Neuronal stem cell (in vitro differentiated cells): ENCODE results near the gene ASTL.

Source experiments
- DNase-seq: peaks from one replicate; pipeline ENCODE4 v3.0.0-alpha.2; 2013; ENCODE audit warnings: low spot score
- H2AFZ ChIP-seq: one replicate; pipeline ENCODE4 v1.6.1; 2013; ENCODE audit warnings: mild to moderate bottlenecking, low read length, inconsistent platforms
- H2AK5ac ChIP-seq: 2 replicates; pipeline ENCODE4 v1.6.1; 2013; ENCODE audit warnings: low read depth, mild to moderate bottlenecking, inconsistent platforms, low read length, moderate library complexity, mixed read lengths
- H2BK120ac ChIP-seq: 2 replicates; pipeline ENCODE4 v1.6.1; 2013; ENCODE audit warnings: low read depth, mild to moderate bottlenecking, inconsistent platforms, low read length, moderate library complexity, mixed read lengths
- H2BK12ac ChIP-seq: one replicate; pipeline ENCODE4 v1.6.1; 2013; ENCODE audit warnings: low read length, inconsistent platforms
- H2BK15ac ChIP-seq: 2 replicates; pipeline ENCODE4 v1.6.1; 2013; ENCODE audit warnings: mild to moderate bottlenecking, low read length, inconsistent platforms, mixed read lengths
- H2BK5ac ChIP-seq: one replicate; pipeline ENCODE4 v1.6.1; 2013; ENCODE audit warnings: inconsistent platforms, mild to moderate bottlenecking, low read length, moderate library complexity
- H3K14ac ChIP-seq: one replicate; pipeline ENCODE4 v1.6.1; 2013; ENCODE audit warnings: low read length, inconsistent platforms
- H3K18ac ChIP-seq: 2 replicates; pipeline ENCODE4 v1.6.1; 2013; ENCODE audit warnings: low read length, inconsistent platforms
- H3K23ac ChIP-seq: 2 replicates; pipeline ENCODE4 v1.6.1; 2013; ENCODE audit warnings: low read depth, mild to moderate bottlenecking, mixed read lengths, low read length, inconsistent platforms; ENCODE audit not compliant: poor library complexity
- H3K27ac ChIP-seq: replicated peaks from 3 replicates; pipeline ENCODE4 v1.5.1; 2013; ENCODE audit warnings: low read length, inconsistent platforms
- H3K27me3 ChIP-seq, 3 experiments: 2 replicates each; pipeline ENCODE4 v1.6.1; 2013; ENCODE audit warnings: low read length in 3 of 3, mild to moderate bottlenecking in 2 of 3, inconsistent platforms in 1 of 3, low read depth in 1 of 3, mixed read lengths in 1 of 3, moderate library complexity in 1 of 3; ENCODE audit not compliant: control insufficient read depth in 3 of 3, insufficient read depth in 3 of 3
- H3K36me3 ChIP-seq, 2 donors: replicated peaks in 1 of 2; 2 replicates each; pipeline ENCODE4 v1.6.1; 2013; ENCODE audit warnings: low read length in 2 of 2; ENCODE audit not compliant: control insufficient read depth in 2 of 2, insufficient read depth in 2 of 2
- H3K4ac ChIP-seq: 2 replicates; pipeline ENCODE4 v1.6.1; 2013; ENCODE audit warnings: inconsistent platforms, mild to moderate bottlenecking, low read length, moderate library complexity
- H3K4me1 ChIP-seq, 2 donors: 1 replicate in 1 of 2; 2 replicates in 1 of 2; pipeline ENCODE4 v1.6.1; 2013; ENCODE audit warnings: low read length in 2 of 2, low read depth in 1 of 2; ENCODE audit not compliant: control insufficient read depth in 2 of 2, insufficient read depth in 1 of 2
- H3K4me2 ChIP-seq: one replicate; pipeline ENCODE4 v1.6.1; 2013; ENCODE audit warnings: mild to moderate bottlenecking, low read length, inconsistent platforms; ENCODE audit not compliant: insufficient read depth, poor library complexity, severe bottlenecking
- H3K4me3 ChIP-seq, 2 donors: 2 replicates each; pipeline ENCODE4 v1.5.1; 2013; ENCODE audit warnings: low read length in 2 of 2, mild to moderate bottlenecking in 2 of 2, inconsistent platforms in 1 of 2, moderate library complexity in 1 of 2
- H3K79me1 ChIP-seq: one replicate; pipeline ENCODE4 v1.6.1; 2013; ENCODE audit warnings: low read depth, mild to moderate bottlenecking, inconsistent platforms, low read length, moderate library complexity
- H3K9ac ChIP-seq: one replicate; pipeline ENCODE4 v1.6.1; 2013; ENCODE audit warnings: mild to moderate bottlenecking, low read depth, low read length, inconsistent platforms; ENCODE audit not compliant: poor library complexity
- H3K9me3 ChIP-seq, 2 donors: replicated peaks in 1 of 2; 2 replicates each; pipeline versions ENCODE3 to v1.6.1; 2013; ENCODE audit warnings: low read length in 2 of 2, mild to moderate bottlenecking in 2 of 2, inconsistent platforms in 1 of 2, low read depth in 1 of 2, mixed read lengths in 1 of 2, moderate library complexity in 1 of 2; ENCODE audit not compliant: control insufficient read depth in 2 of 2, insufficient read depth in 1 of 2
- H4K8ac ChIP-seq: one replicate; pipeline ENCODE4 v1.6.1; 2013; ENCODE audit warnings: low read depth, mild to moderate bottlenecking, inconsistent platforms, low read length, moderate library complexity
- H4K91ac ChIP-seq: one replicate; pipeline ENCODE4 v1.6.1; 2013; ENCODE audit warnings: low read length, low read depth, mild to moderate bottlenecking, inconsistent platforms; ENCODE audit not compliant: poor library complexity
- WGBS, 2 donors: extraction: QIAGEN DNeasy Blood & Tissue Kit; methylation state at CpG; one replicate each; pipeline ENCODE4 v1.1.7; 2013; ENCODE audit warnings: missing lambda C conversion rate in 2 of 2, mixed read lengths in 1 of 2; ENCODE audit not compliant: insufficient read length in 2 of 2, insufficient replicate concordance in 1 of 2; ENCODE audit errors: extremely low coverage in 2 of 2; 5-methylcytosine and 5-hydroxymethylcytosine counted together

Gene ASTL

DNA sequence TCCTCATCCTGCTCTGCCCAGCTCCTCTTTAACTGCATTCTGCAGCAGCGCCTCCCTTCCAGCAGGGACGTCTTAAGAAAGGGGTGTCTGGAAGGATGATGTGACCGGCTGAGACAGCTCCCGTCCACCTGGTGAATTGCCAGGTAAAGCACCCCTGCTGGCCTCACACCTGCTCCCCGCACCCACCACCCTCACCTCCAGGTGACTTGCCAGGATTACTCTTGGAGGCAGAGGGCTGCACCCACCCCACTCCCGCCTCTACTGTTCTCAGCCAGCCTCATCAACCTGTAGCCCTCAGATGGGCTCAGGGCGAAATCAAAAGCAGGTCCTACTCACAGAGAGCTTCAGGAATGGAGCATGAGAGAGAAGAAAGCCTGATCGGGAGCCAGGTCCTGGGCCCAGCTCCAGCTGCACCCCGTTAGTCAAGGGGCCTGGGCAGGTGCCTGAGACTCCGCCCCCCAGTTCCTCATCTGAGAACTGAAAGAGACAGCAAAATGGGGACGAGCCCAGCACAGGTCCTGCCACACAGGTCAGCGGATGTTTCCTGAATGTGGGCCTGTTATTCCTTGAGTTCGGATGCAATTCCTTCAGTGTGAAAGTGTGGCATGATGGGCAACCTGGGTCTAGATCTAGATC, 27.6 kb downstream of the ASTL start:
- H3K14ac ChIP-seq: no peak overlapping the region
- H2BK5ac ChIP-seq: peak overlapping the region; percentile 19
- peaks cover 7% of the 10 kb centered on the region for H3K79me1 ChIP-seq
- no peak overlapping the region for H4K91ac ChIP-seq
- H3K27ac ChIP-seq: no peak overlapping the region
- H3K18ac ChIP-seq: peak overlapping the region; percentile 53
- H3K23ac ChIP-seq: no peak overlapping the region
- H3K27me3 ChIP-seq: peaks cover 2 to 28% (median 2%) of the 10 kb centered on the region in 3 experiments
- H3K9me3 ChIP-seq: peaks cover 10 to 13% of the 10 kb centered on the region in 2 donors
- H3K4me2 ChIP-seq: no peak overlapping the region
- no peak overlapping the region for H3K9ac ChIP-seq
- H2BK12ac ChIP-seq: no peak overlapping the region
- peak overlapping the region; percentile 79 for H2BK15ac ChIP-seq
- H2BK120ac ChIP-seq: no peak overlapping the region
- no peak overlapping the region for H3K4ac ChIP-seq
- H3K4me3 ChIP-seq: no peak overlapping the region
- no peaks in the 10 kb centered on the region for H3K36me3 ChIP-seq
- H4K8ac ChIP-seq: no peak overlapping the region
- peaks cover 12 to 21% of the 10 kb centered on the region in 2 donors for H3K4me1 ChIP-seq
- peak overlapping the region; percentile 85 for H2AK5ac ChIP-seq
- H2AFZ ChIP-seq: no peak overlapping the region
- DNase-seq: no peak
- no CpG with 5 or more reads among the region's 13 CpGs for WGBS, 2 donors

DNA sequence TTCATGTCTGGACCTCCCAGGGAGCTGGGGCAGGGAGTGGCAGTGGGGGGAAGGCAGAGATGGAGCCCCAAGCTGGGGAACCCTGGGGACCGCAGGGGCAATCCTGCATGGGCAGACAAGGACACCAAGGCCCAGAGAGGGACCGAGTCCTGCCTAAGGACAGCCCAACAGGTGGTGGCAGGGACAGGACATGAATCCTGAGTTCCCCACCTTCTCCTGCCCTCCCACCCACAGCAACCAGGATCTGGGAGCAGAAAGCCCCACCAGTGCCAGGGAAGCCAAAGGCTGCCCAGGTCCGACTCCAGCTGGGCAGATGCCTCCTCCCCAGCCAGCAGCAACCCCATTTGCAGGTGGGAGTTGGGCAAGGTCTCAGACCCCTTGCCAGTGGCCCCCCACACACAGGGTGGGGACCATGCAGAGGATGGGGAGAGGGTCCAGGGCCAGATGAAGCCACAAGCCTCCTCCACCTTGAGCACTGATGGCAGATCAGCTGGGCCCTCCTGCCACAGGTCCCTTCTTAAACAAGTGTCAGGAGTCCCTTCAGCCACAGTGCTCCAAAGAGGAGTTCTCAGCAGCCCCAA, 28.3 kb downstream of the ASTL start:
- Histone ChIP-seq H3K27ac (no peak overlapping the region), H3K14ac (no peak overlapping the region), H4K8ac (no peak overlapping the region), H2BK12ac (peak overlapping the region; percentile 2), H3K4me1 (peaks cover 12 to 19% of the 10 kb centered on the region in 2 donors), H2BK5ac (peak overlapping the region; percentile 19), H2BK120ac (peak overlapping the region; percentile 9), H3K4me3 (no peak overlapping the region), H3K4ac (no peak overlapping the region), H3K23ac (peak overlapping the region; percentile 11), H2AK5ac (peak overlapping the region; percentile 85), H3K9me3 (peaks cover 8 to 11% of the 10 kb centered on the region in 2 donors), H3K27me3 (peaks cover 0 to 21% (median 0%) of the 10 kb centered on the region in 3 experiments), H2AFZ (no peak overlapping the region), H3K4me2 (no peak overlapping the region), H3K18ac (peak overlapping the region; percentile 62), H3K36me3 (no peaks in the 10 kb centered on the region), H4K91ac (no peak overlapping the region), H3K79me1 (peaks cover 2% of the 10 kb centered on the region), H3K9ac (no peak overlapping the region), H2BK15ac (peak overlapping the region; percentile 79)
- no peak for DNase-seq
- WGBS, 2 donors: no CpG with 5 or more reads among the region's 3 CpGs

DNA sequence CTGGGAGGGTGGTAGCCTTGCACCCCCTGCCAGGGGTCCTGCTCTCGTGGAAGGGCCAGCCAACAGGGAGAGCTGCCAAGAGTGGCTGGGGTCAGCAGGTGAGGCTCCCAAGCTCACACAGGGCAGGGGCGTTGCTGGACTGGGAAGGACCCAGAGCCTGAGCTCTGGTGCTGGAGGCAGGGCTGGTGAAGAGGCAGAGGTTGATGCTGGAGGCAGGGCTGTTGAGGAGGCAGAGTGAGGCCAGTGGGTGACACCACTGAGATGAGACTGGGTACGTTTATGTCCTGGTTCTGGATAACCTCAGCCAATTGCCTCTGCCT, 29.0 kb downstream of the ASTL start:
- Histone ChIP-seq H3K4me3 (no peak overlapping the region), H2BK12ac (peak overlapping the region; percentile 11), H2AK5ac (peak overlapping the region; percentile 72), H2BK5ac (peak overlapping the region; percentile 76), H3K27me3 (peaks cover 0 to 14% (median 0%) of the 10 kb centered on the region in 3 experiments), H3K27ac (peak overlapping the region; percentile 11), H3K14ac (peak overlapping the region; percentile 26), H3K36me3 (no peaks in the 10 kb centered on the region), H4K91ac (peak overlapping the region; percentile 47), H3K23ac (peak overlapping the region; percentile 40), H3K9me3 (peaks cover 9 to 12% of the 10 kb centered on the region in 2 donors), H2AFZ (peak overlapping the region; percentile 96), H3K18ac (peak overlapping the region; percentile 91), H3K79me1 (no peaks in the 10 kb centered on the region), H3K4me2 (no peak overlapping the region), H2BK120ac (peak overlapping the region; percentile 73), H4K8ac (no peak overlapping the region), H3K4ac (peak overlapping the region; percentile 2), H2BK15ac (peak overlapping the region; percentile 8), H3K4me1 (peaks cover 12 to 19% of the 10 kb centered on the region in 2 donors), H3K9ac (peak overlapping the region; percentile 32)
- WGBS, 2 donors: no CpG with 5 or more reads among the region's 3 CpGs
- DNase-seq: no peak

DNA sequence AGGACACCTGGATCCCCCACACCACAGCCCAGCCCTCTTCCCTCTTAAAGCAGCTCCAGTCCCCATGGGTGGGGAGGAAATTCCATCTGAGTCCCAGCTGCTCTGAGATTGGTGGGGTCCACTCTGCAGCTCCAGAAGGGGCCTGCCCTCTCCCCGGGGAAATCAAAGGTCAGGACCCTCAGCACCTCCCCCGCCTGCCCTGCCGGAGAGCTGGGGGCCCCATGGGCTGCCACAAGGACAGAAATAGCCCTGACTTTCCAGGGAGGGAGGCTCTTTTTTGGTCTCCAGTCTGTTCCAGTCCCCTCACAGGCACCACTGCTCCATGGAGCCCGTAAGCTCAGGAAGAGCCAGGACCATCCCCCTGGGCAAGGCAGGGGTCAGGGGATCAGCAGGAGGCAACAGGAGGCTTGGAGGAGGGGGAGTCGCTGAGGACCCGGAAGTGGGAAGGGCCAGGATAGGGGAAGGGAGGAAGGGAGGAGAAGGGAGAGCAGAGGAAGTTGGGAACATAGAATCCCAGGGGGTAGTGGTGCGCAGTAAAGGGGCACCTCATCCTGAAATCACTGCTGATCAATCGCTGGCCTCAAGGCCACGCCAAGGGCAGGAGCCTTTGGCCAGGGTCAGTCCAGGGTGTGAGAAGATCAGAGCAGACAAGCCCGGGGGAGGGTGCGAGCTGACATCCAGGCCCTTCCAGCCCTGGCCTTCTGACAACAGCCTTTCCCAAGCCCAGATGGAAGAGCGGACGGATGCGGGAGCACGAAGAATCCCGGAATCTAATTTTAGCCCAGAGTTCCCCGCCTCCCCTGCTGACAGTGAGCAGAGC, 29.6 kb downstream of the ASTL start:
- peak overlapping the region; percentile 56 for H3K14ac ChIP-seq
- H3K4me3 ChIP-seq: no peak overlapping the region
- peak overlapping the region; percentile 86 for H4K8ac ChIP-seq
- H3K36me3 ChIP-seq: no peaks in the 10 kb centered on the region
- H3K9me3 ChIP-seq: peaks cover 9 to 12% of the 10 kb centered on the region in 2 donors
- peak overlapping the region; percentile 2 for H3K4ac ChIP-seq
- H3K18ac ChIP-seq: peak overlapping the region; percentile 91
- peak overlapping the region; percentile 96 for H2AFZ ChIP-seq
- H2AK5ac ChIP-seq: peak overlapping the region; percentile 72
- peak overlapping the region; percentile 73 for H2BK120ac ChIP-seq
- H3K27ac ChIP-seq: peak overlapping the region; percentile 42
- H2BK12ac ChIP-seq: peak overlapping the region; percentile 11
- peak overlapping the region; percentile 47 for H4K91ac ChIP-seq
- WGBS, 2 donors: no CpG with 5 or more reads among the region's 17 CpGs
- H2BK5ac ChIP-seq: peak overlapping the region; percentile 76
- H2BK15ac ChIP-seq: peak overlapping the region; percentile 8
- H3K4me1 ChIP-seq: peaks cover 12 to 20% of the 10 kb centered on the region in 2 donors
- no peaks in the 10 kb centered on the region for H3K79me1 ChIP-seq
- DNase-seq: peak; percentile 26
- peak overlapping the region; percentile 40 for H3K23ac ChIP-seq
- no peak overlapping the region for H3K9ac ChIP-seq
- peaks cover 0 to 9% (median 0%) of the 10 kb centered on the region in 3 experiments for H3K27me3 ChIP-seq
- peak overlapping the region; percentile 19 for H3K4me2 ChIP-seq
